ENCODE measurements around the gene RNF130.

GRCh38 chr5:180008433-180008832, 63.1 kb downstream of the RNF130 start:
- TF ChIP-seq NFE2L1 (CRISPR knock-in tag; IDR thresholded peaks at IDR 0.05) (no peak), CTCF (IDR thresholded peaks at IDR 0.05) (no peak), ATF1 (CRISPR knock-in tag; IDR thresholded peaks at IDR 0.05) (no peak), ATF2 (CRISPR knock-in tag; IDR thresholded peaks at IDR 0.05; ENCODE audit: borderline replicate concordance, low read depth) (no peak), NFYB (CRISPR knock-in tag; conservative IDR thresholded peaks at IDR 0.05; ENCODE audit: low read depth) (no peak), MYBL2 (CRISPR knock-in tag; IDR thresholded peaks at IDR 0.05) (no peak), SMAD3 (CRISPR knock-in tag; IDR thresholded peaks at IDR 0.05; ENCODE audit: borderline replicate concordance) (no peak), FOXP1 (CRISPR knock-in tag; IDR thresholded peaks at IDR 0.05; ENCODE audit: borderline replicate concordance) (no peak), MAX (CRISPR knock-in tag; IDR thresholded peaks at IDR 0.05) (no peak)
